Right forelimb (tissue), 1 donor: ENCODE measurements around the gene BPHL.
"Not testable (repeated sequence)": the region's sequence is repeated elsewhere in the genome, so short reads cannot be mapped to it uniquely, and the experiment has no call there.

Experiments
- DNase-seq: peaks from one replicate; pipeline ENCODE4 v3.0.0-alpha.2; 2018

The BPHL gene

DNA sequence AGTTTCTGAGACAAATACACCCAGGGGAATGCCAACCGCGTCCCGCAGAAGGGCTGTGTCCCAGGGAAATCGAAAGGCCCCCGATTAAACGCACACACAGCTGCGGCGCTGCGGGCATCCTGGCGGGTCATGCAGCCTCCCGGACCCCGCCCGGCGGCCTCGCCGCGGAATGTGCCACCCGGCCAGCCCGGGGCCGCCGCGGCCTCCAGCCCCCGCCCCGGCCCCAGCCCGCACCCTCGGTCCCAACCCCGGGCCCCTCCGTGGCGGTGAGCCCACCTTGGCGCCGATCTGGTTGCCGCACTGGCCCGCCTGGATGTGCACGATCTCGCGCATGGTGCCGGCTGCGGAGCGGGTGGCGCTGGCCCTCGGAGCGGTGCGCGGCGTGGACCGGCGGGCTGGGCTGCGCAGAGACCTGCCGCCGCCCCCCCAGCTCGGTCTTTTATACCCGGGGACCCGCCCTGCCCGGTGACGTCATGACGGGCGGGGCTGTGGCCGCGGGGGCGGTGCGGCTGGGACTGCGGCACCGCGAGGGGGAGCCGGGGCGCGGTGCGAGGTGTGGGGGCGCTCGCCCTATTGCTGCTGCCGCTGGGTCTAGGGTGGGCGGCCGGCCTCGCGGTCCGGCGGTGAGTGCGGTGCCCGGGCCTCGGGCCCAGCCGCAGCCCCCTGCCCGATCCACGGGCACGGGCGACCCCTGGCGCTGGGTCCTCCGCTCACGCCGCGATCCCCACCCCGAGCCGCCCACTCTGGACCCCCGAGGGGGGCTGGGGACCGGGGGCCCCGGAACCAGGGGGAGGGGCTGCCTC, 38.8 kb downstream of the BPHL start, which contains the start of gene TUBB2A:
TUBB2A (minus strand) TSS at position 414 of the 803 bp plus-strand sequence; CDS start at position 333, 81 bp downstream.
- DNase-seq = peak; percentile 94

GRCh38 chr6:3159805-3160781, 41.6 kb downstream of the BPHL start:
- no peak for DNase-seq

DNA sequence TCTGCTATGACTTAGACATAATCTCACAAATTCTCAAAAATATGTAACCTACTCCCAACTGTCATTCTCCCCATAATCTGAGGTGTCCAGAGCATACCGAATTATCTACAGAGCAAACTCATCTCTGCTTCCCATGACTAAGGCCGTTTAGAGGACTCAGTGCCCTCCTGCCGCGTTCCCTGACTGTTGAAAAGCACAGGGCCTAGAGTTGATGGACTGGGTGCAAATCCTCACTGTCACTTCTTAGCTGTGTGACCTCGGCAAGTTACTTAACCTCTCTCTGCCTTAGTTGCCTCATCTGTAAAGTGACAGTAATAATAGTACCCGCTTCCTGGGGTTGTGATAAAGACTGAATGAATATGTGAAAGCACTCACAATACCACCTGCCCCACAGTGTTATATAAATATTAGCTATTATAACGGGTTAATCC, 43.6 kb downstream of the BPHL start:
- DNase-seq = no peak

DNA sequence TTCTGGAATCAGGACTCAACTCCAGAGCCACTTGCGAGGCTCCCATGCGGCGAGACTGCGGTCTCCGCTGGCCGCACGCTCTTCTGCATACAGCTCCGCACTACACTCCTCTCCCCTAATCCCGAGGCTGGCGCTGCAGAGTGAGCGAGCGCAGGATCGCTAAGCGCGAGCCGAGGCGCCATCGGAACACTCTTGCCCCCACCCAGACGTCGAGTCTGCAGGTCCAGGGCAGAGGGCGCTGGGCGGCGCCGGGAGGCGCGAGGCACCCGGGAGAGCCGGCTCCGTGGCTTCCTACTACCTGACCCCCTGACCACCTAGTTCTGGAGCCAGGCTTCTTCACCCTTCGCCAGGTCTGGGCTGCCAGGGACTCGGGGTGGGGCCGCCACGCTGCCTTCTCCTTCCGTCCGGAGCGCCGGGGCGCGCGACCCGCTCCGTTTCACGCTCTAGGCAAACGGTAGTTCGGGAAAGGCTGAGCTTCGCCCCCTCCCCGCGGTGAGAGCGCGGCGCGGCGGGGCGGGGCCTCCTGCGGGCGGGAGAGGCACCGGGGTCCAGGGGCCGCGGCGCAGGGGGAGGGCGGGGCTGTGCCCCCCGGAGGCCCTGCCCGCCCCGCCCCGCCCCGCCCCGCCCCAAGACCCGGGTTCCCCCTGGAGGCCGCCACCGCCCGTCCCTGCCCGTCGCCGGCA, 44.2 kb downstream of the BPHL start:
- peak; percentile 84 for DNase-seq

DNA sequence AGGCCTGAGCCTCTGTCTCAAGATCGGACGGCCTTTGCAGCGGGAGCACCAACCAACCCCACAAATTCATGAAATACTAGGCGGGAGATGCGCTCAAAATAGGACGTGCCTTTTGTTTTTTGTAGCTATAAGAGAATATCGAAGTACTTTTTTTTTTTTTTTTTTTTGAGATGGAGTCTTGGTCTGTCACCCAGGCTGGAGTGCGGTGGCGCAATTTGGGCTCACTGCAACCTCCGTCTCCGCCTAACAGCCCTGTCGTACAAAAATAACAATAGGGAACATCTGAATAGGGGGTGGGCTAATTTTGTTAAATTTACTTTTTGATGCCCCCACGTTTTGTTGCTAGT, 44.7 kb downstream of the BPHL start:
- DNase-seq = peak; percentile 54

- DNase-seq = no peak
Measured at GRCh38 chr6:3164388-3164787, 45.9 kb downstream of the BPHL start.

DNA sequence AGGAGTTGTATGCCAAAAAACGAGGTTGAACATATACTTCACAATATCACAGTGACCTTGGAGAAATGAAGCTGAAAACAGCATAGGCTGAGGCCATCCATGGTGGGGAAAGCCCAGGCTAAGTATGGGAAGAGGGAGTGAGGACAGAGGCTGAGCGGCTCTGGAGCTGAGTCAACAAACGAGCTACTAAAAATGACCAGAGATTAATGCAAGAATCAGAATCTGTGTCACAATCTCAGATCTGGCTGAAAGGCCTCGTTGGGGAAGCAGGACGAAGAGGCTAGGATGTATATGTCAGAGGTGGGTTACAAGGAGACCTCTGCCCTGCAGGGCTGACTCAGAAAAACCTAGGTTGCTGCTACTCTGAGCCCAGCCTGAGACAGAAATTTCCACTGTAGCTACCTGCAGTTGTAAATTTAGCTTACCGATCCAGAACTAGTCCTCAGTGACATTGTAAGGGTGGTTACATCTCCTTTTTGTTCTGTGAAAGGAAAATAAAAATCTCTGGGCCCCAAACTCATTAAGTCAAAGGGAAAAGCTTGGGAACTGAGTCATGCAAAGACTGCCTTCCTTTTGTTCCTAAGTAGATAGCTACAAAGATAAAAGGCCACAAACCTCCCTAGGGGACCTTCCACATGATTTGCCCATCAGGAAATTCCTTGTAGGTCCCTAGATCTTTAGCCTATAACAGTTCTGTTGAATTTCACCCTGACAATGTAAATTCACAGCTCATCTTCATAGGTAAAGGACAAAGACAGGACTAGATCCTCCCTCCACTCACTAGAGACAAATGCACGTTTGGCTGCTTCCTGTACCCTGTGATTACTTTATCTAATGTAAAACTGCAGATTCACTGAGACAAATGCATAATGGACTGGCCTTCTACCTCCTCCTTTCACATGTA, 47.4 kb downstream of the BPHL start:
- DNase-seq = no peak

- not testable (repeated sequence) for DNase-seq
Measured at GRCh38 chr6:3166535-3167225, 48.2 kb downstream of the BPHL start.

DNA sequence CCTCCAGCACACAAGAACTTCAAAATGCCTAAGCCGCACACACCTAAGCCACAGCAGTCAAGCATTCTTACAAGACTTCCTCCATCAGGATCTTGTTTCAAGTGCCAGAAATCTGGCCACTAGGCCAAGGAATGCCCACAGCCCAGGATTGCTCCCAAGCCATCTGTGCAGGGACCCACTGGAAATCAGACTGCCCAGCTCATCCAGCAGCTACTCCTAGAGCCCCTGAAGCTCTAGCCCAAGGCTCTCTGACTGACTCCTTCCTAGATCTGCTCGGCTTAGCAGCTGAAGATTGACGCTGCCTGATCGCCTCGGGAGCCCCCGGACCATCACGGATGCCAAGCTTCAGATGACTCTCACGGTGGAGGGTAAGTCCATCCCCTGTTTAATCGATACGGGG, 49.5 kb downstream of the BPHL start:
- not testable (repeated sequence) for DNase-seq

DNA sequence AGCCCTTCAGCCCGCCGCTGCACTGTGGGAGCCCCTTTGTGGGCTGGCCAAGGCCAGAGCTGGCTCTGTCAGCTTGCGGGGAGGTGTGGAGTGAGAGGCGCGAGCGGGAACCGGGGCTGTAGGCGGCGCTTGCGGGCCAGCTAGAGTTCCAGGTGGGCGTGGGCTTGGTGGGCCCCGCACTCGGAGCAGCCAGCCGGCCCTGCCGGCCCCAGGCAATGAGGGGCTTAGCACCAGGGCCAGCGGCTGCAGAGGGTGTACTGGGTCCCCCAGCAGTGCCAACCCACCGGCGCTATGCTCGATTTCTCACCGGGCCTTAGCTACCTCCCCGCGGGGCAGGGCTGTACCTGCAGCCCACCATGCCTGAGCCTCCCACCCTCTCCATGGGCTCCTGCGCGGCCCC, 52.2 kb downstream of the BPHL start:
- DNase-seq = not testable (repeated sequence)

- not testable (repeated sequence) for DNase-seq
Measured at GRCh38 chr6:3171313-3172175, 53.0 kb downstream of the BPHL start.

DNA sequence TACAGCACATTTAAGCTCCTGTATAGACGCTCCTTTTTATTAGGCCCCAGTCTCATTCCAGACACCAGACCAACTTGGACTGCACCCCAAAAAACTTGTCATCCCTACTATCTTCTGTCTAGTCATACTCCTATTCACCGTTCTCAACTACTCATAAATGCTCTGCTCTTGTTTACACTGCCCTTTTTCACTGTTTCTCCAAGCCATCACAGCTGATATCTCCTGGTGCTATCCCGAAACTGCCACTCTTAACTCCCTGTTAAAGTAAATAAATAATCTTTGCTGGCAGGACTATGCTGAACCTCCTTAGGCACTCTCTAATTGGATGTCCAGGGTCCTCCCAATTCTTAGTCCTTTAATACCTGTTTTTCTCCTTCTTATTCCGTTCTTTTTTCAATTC, 54.3 kb downstream of the BPHL start:
- not testable (repeated sequence) for DNase-seq

GRCh38 chr6:3173636-3174089, 55.2 kb downstream of the BPHL start:
- DNase-seq = not testable (repeated sequence)

DNA sequence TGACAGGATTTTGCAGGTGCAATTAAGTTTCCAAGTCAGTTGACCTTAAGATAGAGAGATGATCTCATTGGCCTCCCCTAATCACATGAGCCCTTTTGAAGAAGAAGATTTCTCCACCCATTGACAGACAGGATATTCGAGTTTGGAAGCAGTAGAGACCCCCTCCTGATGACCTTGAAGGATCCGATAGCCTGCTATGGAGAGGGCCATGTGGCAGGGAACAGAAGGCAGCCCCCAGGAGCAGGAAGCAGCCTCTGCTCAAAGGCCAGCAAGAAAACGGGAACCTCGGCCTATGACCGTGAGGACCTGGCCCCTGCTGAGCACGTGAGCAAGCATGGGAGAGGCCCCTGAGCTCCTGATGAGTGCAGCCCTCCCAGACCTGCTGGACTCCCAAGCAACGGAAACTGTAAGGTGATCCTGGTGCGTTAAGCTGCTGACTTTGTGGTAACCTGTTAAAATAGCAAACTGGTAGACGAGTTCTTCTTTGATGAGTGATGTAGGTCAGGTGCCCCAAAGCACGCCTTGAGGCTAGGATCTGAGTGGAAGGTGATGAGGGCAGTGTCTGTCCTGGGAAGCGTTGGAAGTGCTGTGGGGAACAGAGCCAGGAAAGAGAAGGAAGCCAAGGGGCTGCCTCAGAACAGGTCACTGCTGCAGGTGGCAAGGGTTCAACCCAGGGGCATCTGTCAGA, 57.3 kb downstream of the BPHL start:
- no peak for DNase-seq

DNA sequence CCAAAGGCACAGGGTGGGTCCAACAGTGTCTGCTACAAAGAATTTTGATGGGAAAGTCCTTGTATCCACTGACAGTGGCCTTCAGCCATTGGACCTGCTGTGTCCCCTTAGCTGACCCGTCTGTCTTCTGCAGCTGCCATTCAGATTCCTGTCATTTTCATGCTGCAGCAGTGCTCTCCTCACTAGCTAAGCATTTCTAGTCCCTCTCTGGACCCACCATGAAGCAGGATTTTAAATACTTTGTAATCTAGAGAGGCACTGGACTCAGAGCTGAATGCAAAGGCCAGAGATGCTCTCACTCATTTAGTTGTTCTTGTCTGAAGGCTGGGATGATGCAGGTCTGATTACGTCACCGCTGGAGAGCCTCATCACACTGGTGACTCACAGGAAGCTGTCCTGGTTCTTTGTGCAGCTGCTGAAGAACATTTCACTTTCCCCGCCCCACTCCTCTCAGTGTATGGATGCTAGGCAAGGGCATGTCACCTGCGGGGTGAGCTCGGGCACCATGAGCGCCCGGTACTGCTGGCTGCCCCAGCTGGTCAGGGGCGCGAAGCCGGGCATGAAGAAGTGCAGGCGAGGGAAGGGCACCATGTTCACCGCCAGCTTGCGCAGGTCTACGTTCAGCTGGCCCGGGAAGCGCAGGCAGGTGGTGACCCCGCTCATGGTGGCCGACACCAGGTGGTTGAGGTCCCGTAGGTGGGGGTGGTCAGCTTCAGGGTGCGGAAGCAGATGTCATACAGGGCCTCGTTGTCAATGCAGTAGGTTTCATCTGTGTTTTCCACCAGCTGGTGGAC, 58.2 kb downstream of the BPHL start:
- DNase-seq = no peak

GRCh38 chr6:3178666-3179065, 60.2 kb downstream of the BPHL start:
- not testable (repeated sequence) for DNase-seq

- DNase-seq = not testable (repeated sequence)
Measured at GRCh38 chr6:3179945-3180344, 61.4 kb downstream of the BPHL start.

DNA sequence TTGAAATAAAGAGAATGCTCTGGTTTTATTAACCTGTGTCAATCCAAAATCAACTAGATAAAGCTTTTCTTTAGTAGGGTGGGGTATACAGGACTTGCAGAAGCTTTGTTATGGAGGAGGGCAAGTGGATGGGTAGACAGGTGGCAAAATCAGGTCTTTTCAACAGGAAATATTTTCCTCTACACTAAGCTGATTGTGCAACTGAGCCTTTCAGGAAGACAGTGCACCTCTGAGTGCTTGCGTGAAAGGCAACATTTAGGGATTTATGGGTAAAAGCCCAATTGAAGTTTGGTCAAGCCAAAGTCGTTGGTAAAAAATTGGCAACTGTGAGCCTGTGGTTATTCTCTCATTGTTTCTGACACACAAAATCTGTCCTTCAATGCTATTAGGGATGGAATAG, 62.6 kb downstream of the BPHL start:
- DNase-seq = no peak

GRCh38 chr6:3183066-3183465, 64.6 kb downstream of the BPHL start:
- no peak for DNase-seq
